IPS DF 4.7 (cell line): Measurements from ENCODE around the gene SDK1.
"Not testable (repeated sequence)": the region's sequence is repeated elsewhere in the genome, so short reads cannot be mapped to it uniquely, and the experiment has no call there.

Source experiments
- DNase-seq: peaks from one replicate; pipeline ENCODE4 v3.0.0-alpha.2; 2013; ENCODE audit warnings: low spot score; ENCODE audit errors: extremely low read depth

Gene SDK1

DNA sequence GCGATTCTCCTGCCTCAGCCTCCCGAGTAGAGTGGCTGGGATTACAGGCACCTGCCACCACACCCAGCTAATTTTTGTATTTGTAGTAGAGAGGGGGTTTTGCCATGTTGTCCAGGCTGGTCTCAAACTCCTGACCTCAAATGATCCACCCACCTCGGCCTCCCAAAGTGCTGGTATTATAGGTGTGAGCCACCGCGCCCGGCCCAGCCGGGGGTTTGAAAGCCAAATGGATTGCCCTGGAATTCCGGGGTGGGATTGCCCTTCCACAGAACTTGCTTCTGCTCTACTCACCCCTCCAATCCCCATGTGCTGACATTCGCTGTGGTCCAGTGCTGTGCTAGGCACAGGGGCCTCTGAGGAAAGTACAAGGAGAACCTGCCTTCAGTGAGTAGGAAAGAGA, 793.1 kb downstream of the SDK1 start:
- DNase-seq, result not testable (repeated sequence)

DNA sequence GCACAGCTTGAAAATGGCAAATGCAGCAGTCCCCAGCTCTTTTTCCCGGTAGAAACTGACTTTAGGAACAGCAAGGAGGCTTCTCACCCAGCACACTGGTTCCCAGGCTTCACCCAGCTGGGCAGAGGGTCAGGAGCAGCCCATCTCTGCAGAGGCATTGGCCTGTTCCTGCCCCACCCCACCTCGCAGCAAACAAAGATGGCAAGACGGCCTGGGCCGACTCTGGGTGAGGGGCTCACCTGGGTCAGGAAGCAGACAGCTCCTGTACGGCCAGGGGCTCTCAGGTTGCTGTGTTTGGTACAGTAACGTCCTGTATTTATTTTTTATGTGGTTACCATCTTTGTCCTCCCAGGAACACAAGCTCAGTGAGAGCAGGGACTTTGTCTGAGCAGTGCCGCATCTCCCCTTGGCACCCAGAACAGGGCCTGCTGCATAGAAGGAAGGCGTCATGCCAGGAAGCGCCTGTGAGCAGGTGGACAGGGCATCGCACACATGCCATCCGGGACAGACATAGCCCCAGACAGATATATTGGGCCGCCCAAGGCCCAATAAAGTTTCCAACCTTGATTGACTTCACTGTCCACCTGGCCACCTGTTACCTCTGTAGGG, 796.1 kb downstream of the SDK1 start:
- no peak for DNase-seq

DNA sequence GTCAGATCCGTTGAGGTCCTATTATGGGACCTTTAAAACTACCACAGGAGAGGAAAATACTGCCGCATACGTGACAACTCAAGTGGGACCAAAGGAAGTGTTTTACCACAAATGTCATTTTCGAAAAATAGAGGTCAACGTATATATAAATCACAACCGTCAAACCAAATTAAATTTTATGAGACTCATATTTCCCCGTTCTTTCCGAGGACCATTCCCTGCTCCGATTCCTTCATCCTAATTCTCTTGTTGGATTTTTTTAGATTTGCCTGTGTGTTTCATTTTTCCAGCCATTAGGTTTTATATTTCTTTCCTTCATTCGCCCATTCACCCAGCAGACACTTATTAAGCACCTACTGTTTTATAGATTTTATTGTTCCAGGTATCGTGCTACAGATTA, 797.1 kb downstream of the SDK1 start:
- DNase-seq, result no peak

DNA sequence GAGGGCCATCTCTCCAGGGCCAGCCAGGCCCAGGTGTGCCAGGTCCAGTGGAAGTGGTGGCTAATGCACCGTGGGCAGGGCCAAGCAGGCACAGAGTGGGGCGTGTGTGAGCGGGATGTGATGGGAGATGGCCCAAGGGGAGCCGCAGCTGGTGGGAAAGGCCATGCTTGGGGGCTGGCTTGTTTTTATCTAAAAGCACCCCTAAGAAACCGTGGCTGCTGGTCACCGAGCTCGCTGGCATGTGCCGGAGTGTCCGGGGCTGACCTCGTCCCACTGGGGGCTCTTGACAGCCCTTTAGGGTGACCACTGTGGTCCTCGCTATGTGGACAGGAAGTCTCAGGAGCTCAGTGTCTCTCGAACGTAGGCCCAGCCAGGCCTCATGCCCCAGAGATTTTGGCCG, 798.6 kb downstream of the SDK1 start:
- no peak for DNase-seq

DNA sequence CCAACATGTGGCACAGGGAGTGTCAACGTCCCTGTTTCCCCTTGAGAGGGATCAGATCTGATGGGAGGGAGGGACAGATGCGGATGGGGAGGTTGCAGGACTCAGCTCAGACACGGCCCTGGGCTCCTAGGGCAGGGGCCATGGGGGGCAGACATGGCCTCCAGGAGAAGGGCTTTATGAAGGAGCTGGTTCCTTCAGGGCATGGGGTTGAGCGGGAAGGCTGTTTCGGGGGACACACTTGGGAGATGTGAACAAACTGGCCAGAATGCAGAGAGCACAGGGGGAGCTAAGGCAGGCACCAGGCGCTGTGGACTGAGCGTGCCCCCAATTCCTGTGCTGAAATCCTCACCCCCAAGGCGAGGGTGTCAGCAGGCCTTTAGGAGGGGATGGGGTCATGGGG, 799.1 kb downstream of the SDK1 start:
- DNase-seq, result no peak

DNA sequence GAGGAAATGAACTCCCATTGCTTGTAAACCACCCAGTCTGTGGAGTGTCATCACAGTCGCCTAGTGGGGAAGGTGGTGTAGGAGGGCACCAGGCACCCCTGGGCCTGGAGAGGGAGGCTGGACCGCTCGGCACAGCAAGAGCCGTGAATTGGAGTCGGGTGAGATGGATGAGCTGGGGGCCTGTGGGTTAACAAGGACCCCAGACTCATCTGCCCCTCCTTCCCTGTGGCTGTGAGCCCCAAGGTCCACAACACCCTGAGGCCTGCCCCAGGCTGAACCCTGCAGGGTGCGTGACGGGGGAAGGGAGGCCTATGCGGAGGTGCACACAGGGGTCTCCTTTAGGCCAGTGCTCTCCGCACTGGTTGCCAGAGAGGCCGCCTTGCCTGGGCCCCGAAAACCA, 799.6 kb downstream of the SDK1 start:
- DNase-seq, result no peak

DNA sequence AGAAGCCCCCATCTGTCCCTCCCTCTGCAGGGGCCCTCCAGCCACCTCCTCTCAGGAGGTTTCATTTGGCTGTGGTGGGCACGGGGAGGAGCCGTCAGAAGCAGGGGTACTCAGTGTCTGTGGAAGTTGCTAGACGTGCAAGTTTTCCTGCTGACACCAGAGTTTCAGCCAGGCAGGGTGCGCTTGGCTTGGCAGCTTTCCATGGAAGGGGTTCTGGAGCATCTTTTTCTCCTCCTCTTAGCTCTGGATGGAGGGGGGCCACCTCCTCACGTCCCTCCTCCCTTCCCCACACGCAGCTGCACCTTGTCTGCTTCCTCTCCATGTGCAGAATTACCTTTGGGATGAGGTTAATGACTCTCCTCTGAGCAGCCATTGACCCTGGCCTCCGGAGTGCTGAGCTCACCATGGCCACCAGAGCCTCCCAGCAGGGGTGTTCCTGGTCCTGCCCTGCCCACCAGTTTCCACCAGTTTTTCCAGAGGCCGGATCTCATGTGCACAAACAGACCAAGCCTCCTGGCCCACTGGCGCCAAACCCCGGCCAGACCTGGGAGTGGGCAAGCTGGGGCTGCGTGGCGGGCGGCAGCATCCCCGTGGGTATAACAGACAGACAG, 801.3 kb downstream of the SDK1 start:
- no peak for DNase-seq

DNA sequence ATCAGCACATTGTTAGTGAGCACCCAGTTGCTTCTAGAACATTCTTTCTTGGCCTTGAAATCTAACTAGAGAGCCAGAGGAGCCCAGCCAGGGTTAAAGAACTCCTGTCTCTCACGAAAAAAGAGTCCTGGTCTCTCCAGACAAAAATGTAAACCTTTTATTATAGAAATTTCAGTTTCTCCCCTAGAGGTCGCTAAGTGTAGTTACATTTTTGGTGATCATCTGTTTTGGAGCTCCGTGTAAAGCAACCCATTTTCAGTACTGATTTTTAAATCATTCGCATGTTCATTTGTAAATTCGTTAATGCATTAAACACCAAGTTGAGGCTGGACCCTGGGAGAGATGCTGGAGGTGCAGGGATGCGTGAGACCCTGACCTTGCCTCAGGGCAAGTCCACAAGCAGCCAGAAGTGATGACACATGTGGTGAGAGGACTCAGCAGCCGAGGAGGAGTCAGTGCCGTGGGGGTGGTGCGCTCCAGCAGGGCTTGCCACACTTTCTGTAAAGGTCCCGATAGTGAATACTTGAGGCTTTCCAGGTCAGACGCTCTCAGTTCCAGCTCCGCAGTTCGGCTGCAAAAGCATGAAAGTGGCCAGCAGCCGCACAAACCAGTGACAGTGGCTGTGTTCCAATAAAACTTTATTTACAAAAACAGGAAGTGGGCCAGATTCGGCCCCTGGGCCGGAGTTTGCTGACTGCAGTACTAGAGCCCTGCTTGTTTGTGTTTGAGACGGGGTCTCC, 802.5 kb downstream of the SDK1 start:
- DNase-seq, result no peak

DNA sequence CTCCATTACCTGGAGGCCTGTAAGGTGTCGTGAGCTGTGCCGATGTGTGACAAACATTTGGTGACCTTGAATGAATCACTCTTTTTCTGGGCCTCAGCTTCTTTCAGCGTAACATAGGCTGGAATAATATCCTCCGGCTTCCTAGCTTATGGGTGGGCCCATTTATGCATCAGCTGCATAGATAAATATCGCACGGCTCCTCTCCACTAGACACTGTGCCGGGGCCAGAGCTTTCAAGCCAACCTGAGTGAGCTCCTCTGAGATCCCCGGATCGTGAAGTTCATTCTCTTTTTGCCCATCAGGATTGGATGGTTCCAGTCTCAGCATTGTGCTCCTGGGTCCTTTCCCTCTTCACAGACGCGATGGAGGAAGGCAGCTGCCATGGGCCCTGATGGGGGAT, 806.8 kb downstream of the SDK1 start:
- no peak for DNase-seq

DNA sequence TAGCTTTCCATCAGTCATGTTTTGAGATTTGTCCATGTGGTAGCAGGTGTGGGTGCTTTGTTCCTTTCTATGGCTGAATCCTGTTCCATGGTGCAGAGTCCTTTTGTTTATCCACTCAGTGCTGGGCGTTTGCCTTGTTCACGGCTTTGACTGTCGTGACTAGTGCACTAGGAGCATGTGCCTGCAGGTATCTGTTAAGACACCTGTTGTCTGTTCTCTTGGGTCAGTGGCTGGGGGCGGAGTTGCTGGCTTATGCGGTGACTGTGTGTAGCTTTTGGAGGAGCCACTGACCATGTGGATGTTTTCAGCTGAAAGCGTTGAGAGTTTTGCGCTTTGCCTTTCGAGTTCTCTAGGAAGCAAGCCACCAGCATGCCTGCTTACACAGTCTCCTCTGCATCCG, 807.9 kb downstream of the SDK1 start:
- no peak for DNase-seq

DNA sequence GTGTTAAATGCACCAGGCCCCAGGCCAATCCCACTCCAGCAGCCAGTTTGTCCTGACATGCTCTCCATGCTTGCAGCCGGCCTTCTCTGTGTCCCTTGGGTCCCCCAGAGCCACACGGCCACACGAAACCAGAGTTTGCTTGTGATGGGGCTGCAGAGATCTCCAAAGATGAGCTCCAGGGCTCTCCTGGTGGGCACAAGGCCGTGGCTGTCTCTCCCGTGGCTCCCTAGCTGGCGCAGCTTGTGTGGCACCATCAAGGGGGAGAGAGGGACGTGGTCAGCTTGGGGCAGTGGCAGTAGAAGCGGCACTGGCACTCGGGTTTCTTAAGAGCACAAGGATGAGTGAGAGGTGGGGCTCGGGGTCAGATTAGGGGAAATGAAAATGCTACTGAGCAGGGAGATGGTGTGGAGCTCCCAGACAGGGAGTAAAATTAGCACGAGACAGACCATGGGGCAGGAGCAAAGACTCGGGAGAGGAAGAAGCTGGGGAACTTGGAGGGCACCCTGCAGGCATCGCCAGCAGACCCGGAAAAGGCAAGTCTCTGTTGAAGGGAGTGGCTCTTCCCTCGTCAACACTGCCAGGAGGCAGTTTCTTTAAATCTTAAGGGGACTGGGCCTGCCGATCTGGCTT, 808.5 kb downstream of the SDK1 start:
- DNase-seq, result no peak

DNA sequence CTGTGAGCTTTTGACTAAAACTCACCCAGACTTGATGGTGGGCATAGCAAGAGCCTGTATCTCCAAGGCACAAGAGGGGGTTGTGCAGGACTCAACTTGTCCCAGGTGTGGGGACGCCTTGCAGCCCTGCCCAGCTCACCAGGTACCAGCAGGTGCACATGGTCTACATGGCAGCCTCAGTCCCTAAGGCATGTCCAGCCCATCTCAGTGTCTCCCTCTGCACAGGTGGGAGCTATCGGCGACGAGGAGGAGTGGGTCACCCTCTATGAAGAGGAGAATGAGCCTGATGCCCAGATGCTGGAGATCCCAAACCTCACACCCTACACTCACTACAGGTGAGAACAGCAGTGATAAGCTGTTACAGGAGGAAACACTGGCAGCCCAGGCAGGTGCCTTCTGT, 809.4 kb downstream of the SDK1 start:
- no peak for DNase-seq

DNA sequence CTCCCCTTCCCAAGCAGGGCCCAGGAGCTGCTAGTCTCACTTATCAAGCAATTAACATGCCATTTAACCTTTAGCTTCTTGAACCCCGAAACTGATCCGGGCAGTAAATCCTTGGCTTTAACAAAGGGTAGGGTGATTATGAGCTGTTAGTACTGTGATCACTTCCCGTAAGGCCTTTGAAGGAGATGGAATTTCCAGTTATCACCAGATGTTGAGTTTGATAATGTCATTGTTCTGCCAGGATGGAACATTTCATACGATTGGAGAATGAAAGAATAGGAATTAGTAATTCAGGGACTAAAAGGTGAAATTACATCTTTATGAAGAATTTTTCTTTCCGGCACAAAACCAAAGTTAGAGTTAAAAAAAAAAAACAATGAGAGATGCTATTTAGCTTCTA, 810.1 kb downstream of the SDK1 start:
- DNase-seq, result no peak

DNA sequence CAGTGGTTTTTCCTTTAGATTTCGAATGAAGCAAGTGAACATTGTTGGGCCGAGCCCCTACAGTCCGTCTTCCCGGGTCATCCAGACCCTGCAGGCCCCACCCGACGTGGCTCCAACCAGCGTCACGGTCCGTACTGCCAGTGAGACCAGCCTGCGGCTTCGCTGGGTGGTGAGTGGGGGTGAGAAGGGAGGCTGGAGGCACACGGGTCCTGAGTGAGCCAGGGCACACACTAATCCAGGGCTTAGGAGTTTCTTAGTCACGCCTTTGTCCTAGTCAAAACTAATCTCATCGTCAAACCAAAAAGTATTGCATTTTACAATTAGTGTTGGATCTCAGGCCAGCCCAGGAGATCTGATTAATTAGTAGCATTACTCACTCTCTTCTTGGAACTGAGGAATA, 812.2 kb downstream of the SDK1 start:
- no peak for DNase-seq

DNA sequence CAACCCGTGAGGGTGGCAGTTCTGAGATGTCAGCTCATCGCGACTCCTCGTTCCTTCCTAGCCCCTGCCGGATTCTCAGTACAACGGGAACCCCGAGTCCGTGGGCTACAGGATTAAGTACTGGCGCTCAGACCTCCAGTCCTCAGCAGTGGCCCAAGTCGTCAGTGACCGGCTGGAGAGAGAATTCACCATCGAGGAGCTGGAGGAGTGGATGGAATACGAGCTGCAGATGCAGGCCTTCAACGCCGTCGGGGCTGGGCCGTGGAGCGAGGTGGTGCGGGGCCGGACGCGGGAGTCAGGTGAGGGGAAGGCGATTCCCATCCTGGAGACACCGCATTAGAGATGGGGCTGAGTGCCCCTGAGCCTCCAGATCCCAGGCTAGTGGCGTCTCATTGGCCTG, 812.9 kb downstream of the SDK1 start:
- DNase-seq, result no peak

DNA sequence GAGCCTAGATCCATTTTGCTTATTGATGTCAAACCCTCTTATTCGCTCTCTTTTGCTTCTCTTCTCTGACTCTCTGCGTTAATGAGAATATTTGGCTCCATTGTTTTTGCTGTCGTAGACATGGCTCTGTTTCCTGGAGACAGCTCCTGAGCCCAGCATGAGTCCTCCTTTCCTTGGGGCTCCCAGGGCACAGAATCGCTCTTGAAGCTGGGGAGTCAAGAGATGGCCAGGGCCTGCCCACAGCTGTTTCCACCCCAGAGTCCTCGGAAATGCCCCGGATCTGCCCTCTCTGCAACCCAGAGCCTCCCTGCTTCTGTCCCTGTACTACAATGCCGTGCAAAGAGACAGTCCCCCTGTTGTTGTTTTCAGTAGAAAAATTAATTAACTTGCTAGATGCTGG, 814.4 kb downstream of the SDK1 start:
- no peak for DNase-seq

DNA sequence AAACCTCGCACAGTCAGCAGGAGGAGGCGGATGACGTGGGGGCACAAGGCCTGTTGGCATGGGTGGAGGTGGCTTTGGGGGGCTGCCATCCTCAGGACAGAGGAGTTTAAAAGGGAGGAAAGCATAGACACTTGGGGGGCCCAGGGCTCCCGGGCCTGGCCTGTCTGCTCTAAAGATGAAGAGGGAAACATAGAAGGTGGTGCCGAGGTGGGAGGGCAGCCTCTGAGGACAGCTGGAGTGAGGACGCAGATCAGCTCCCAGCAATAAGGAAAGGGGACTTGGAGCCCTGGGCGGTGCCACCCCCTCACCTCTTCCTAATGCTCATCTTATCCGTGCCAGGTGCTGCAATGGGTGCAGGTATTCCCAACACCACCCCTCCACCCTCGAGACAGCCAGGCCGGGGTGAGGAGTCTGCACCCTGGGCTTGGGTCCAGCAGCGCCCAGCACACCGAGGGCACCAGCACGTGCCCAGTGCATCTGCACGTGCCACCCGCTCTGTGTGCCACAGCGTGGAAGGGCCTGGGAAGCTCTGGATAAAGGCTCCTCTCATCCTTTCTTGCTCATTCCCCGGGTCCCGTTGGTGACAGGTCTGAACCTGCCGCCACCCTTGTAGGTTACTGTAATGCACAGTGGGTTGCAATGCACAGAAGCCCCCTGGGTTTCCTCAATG, 815.0 kb downstream of the SDK1 start:
- DNase-seq, result no peak

DNA sequence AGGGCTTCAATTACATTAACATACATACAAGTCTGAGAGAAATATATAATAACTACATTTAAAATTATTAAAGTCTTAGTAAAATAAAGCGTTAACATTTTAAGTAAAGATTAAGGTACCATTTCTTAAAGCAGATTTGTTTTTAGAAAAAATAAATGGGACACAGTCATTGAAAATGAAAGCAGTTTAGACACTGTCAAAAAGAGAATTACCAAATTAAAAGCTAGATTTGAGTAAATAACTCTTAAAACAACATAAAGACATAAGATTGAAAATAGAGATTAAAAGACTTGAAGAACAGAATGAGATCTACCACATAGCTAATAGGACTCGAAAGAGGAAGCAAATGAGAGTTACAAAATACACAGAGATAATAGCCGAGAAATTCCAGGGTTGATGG, 818.8 kb downstream of the SDK1 start:
- DNase-seq, result no peak

DNA sequence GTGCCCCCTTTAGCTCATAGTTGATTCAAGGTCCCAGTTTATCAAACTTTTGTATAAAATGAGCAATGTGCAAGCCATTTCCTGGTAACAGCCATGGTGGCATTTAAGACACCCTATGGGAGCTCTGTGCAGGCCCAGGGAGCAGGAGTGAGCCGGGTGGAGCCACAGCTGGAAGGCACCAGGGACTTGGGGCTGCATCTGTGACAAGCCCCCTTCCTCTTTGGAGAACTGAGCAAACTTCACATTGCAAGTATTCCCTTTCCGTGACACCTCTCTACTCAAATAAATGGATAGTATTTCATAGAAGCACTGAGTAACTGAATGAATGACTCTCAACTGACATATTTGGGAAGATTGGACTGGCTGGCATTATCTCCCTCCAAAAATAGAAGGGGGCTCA, 822.3 kb downstream of the SDK1 start:
- no peak for DNase-seq

DNA sequence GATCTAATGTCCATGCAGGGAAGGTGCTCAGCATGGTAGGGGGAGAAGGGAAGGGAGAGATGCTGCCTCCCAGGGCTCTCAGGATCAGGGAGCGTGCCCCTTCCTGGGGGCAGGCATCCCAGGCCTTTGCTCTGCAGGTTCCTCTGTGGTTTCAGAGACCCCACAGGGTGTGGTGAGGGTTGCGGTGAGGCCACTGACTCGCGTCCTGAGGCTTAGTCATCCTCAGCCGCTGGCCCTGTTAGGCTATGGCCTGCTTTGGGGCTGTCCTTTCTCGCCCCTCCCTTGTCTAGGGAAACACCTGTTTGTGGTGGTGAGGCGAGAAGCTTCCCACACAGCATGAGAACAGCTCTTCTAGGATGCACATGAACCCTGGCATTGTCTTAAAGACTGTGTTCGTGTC, 822.8 kb downstream of the SDK1 start:
- no peak for DNase-seq

DNA sequence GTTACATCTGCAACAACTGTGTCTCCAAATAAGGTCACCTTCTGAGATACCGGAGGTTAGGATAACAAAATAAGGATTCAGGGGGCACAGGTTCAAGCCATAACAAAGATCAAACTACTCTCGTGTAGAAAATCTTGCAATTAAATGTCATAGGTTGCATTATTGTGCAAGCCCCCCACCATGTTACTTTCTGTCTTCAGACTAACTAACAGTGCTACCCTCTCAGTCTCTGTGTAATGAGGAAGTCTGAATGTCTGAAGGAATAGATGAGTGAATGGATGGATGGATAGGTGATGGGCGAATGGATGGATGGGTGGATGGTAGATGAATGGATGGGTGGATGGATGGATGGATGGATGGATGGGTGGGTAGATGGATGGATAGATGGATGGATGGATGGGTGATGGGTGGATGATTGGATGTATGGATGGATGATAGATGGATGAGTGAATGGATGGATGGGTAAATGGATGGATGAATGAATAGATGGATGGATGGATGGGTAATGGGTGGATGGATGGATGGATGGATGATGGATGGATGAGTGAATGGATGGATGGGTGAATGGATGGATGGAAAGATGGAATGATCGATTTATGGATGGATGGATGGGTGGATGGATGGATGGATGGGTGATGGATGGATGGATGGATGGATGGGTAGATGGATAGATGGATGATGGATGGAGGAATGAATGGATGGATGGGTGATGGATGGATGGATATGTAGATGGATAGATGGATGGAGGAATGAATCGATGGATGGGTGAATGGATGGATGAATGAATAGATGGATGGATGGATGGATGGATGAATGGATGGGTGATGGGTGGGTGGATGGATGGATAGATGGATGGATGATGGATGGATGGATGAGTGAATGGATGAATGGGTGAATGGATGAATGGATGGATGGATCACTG, 823.8 kb downstream of the SDK1 start:
- DNase-seq, result no peak
